ENCODE measurements around the gene PTPRM.
"Not testable (repeated sequence)": the region's sequence is repeated elsewhere in the genome, so short reads cannot be mapped to it uniquely, and the experiment has no call there.

PTPRM gene

GRCh38 chr18:7729868-7730267 lies 162.8 kb downstream of the PTPRM start:
- no peak for DNase-seq

- no peak for DNase-seq
These were observed 163.6 kb downstream of the PTPRM start for GRCh38 chr18:7730682-7731081.

GRCh38 chr18:7733642-7734041 lies 166.5 kb downstream of the PTPRM start:
- DNase-seq = no peak

- no peak for DNase-seq
These were observed 168.1 kb downstream of the PTPRM start for GRCh38 chr18:7735196-7735595.

- DNase-seq = no peak
These were observed 168.6 kb downstream of the PTPRM start for GRCh38 chr18:7735626-7736175.

- DNase-seq = not testable (repeated sequence)
These were observed 169.4 kb downstream of the PTPRM start for GRCh38 chr18:7736526-7736925.

GRCh38 chr18:7737550-7737949 lies 170.4 kb downstream of the PTPRM start:
- DNase-seq = no peak

GRCh38 chr18:7740821-7741220 lies 173.7 kb downstream of the PTPRM start:
- no peak for DNase-seq

GRCh38 chr18:7741640-7742039 lies 174.5 kb downstream of the PTPRM start:
- DNase-seq = no peak

GRCh38 chr18:7742224-7742623 lies 175.1 kb downstream of the PTPRM start:
- no peak for DNase-seq

- no peak for DNase-seq
These were observed 176.1 kb downstream of the PTPRM start for GRCh38 chr18:7743256-7743655.

- DNase-seq = no peak
These were observed 179.0 kb downstream of the PTPRM start for GRCh38 chr18:7746106-7746505.

GRCh38 chr18:7748251-7749007 lies 181.3 kb downstream of the PTPRM start:
- DNase-seq = no peak

- DNase-seq = no peak
These were observed 181.9 kb downstream of the PTPRM start for GRCh38 chr18:7749008-7749405.

- no peak for DNase-seq
These were observed 182.4 kb downstream of the PTPRM start for GRCh38 chr18:7749510-7749981.

GRCh38 chr18:7750095-7750663 lies 183.1 kb downstream of the PTPRM start:
- no peak for DNase-seq

GRCh38 chr18:7750966-7751365 lies 183.8 kb downstream of the PTPRM start:
- DNase-seq = no peak

GRCh38 chr18:7754258-7754657 lies 187.1 kb downstream of the PTPRM start:
- no peak for DNase-seq

- DNase-seq = no peak
These were observed 187.6 kb downstream of the PTPRM start for GRCh38 chr18:7754725-7755181.

- DNase-seq = no peak
These were observed 188.8 kb downstream of the PTPRM start for GRCh38 chr18:7755753-7756475.

GRCh38 chr18:7757175-7757574 lies 190.1 kb downstream of the PTPRM start:
- no peak for DNase-seq

GRCh38 chr18:7758764-7759163 lies 191.6 kb downstream of the PTPRM start:
- DNase-seq = no peak
